Measurements from ENCODE around the gene TMPO. TPM values are rescaled to one million over a fixed set of nuclear protein-coding genes. Genes with fewer than 3 reads are reported as not detected.
A peak's percentile ranks its signal among the peaks of the same experiment; 100 is the strongest.

TMPO gene
- total RNA-seq, 6 donors from 2014 or later, result 40.0 to 124 (median 67.4) TPM

DNA sequence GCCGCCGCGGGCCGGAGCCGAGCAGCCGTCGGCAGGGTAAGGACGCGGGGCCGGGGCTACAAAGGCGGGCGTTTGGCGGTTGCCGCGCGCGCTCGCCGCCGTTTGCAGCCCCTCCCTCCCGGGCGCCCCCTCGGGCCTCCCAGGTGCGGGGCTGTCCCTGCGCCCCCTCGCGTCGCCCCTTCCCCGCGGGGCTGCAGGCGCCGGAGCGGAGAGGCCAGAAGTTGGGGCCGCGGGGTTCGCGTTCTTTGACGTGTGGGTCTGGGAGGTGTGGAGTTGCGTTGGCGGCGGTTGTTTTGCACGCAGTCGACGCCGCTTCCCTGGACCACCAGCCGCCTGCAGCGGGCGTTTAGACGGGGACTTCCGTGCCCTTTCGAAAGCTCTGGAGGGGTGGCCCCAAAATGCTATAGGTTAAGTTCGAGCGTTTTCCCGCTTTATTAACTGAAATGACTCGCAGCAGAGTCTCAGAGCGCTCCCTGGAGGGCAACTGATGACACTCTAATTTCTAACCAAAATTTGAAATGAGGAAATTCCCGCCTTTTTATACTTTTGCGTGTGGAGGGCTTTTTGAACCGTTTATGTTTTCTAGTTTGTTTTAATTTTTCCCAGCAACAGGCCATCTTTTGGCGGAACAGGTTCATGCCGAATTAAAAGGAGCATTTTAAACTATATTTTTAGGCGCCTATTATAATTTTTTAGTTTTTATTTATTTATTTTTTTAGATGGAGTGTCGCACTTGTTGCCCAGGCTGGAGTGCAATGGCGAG is 902 bp downstream of the TMPO start:
- no peaks in the 10 kb centered on the region for H3K9me3 ChIP-seq
- ATAC-seq (ENCODE audit: low FRiP score in 2 of 2) (peak; percentile 77 to 82), DNase-seq (peak in 1 of 2 donors; percentile 77)
- no peaks in the 10 kb centered on the region for H3K27me3 ChIP-seq
- H3K27ac ChIP-seq, result peak overlapping the region; percentile 92 to 98 (median 98)
- TF ChIP-seq EP300 (IDR thresholded peaks at IDR 0.05) (no peak), CTCF (IDR thresholded peaks at IDR 0.05) (peak; percentile 37 to 75 (median 55)), POLR2A (IDR thresholded peaks at IDR 0.05) (no peak), POLR2AphosphoS5 (IDR thresholded peaks at IDR 0.05) (peak in 1 of 2 donors; percentile 17)
- WGBS, 2 donors, result 0 to 1% methylated on average over 13 to 23 of the region's 64 CpGs
- H3K4me1 ChIP-seq, result peaks cover 30 to 44% (median 39%) of the 10 kb centered on the region in 4 donors
- peak overlapping the region; percentile 85 to 95 (median 92) for H3K4me3 ChIP-seq
- no peaks in the 10 kb centered on the region for H3K36me3 ChIP-seq

DNA sequence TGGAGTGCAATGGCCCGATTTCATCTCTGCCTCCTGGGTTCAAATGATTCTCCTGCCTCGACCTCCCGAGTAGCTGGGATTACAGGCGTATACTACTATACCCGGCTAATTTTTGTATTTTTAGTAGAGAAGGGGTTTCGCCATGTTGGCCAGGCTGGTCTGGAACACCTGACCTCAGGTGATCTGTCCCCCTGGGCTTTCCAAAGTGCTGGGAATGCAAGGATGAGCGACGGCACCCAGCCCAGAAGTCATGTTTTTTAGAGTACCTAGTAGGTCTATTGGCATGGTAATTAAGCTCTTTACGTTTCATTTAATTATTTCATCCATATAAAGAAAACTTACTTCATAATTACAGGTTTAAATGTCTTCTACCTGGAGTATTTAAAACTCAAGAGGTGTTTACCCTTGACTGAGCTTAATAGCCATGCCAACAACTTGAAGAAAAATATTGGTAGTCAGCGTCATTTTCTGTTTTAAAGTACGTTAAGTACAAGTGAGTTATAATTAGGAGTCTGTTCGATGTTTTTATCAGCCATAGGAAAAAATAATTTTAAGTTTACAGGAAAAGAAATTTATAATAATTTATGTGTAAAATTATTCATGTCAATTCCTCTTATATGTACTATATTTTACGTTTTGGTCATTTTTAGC is 4.0 kb downstream of the TMPO start:
- WGBS, 2 donors, result 80% methylated on average over 13 of the region's 13 CpGs
- H3K27me3 ChIP-seq, result no peaks in the 10 kb centered on the region
- peaks cover 22 to 61% (median 36%) of the 10 kb centered on the region in 4 donors for H3K4me1 ChIP-seq
- no peaks in the 10 kb centered on the region for H3K9me3 ChIP-seq
- H3K36me3 ChIP-seq, result peaks cover 0 to 4% (median 0%) of the 10 kb centered on the region in 4 donors
- ATAC-seq (ENCODE audit: low FRiP score in 2 of 2) (no peak), DNase-seq (no peak)
- no peak for TF ChIP-seq POLR2A (IDR thresholded peaks at IDR 0.05)
- no peak for TF ChIP-seq CTCF (IDR thresholded peaks at IDR 0.05)
- no peak for TF ChIP-seq EP300 (IDR thresholded peaks at IDR 0.05)
- TF ChIP-seq POLR2AphosphoS5 (IDR thresholded peaks at IDR 0.05), result no peak
- no peak overlapping the region for H3K4me3 ChIP-seq
- H3K27ac ChIP-seq, result no peak overlapping the region

DNA sequence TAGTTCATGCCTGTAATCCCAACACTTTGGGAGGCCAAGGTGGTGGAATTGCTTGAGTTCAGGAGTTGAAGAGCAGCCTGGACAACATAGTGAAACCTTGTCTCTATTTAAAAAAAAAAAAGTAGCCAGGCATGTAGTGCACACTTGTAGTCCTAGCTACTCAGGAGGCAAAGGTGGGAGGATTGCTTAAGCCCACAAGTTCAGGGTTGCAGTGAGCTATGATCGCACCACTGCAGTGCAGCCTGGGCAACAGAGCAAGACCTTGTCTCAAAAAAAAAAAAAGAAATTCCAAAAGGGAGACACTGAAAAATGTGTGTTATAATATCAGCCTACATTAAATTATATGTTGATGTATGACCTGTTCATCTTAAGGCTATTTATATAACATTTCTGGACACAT is 14.7 kb downstream of the TMPO start:
- TF ChIP-seq POLR2AphosphoS5 (IDR thresholded peaks at IDR 0.05) (no peak), POLR2A (IDR thresholded peaks at IDR 0.05) (no peak), EP300 (IDR thresholded peaks at IDR 0.05) (no peak), CTCF (IDR thresholded peaks at IDR 0.05) (no peak)
- Histone ChIP-seq H3K4me3 (no peak overlapping the region), H3K4me1 (no peaks in the 10 kb centered on the region), H3K9me3 (no peaks in the 10 kb centered on the region), H3K27me3 (no peaks in the 10 kb centered on the region), H3K27ac (no peak overlapping the region), H3K36me3 (peaks cover 3 to 64% (median 12%) of the 10 kb centered on the region in 4 donors)
- DNase-seq (no peak), ATAC-seq (ENCODE audit: low FRiP score in 2 of 2) (no peak)
- WGBS, 2 donors, result 85 to 100% methylated on average over 1 of the region's 1 CpG

DNA sequence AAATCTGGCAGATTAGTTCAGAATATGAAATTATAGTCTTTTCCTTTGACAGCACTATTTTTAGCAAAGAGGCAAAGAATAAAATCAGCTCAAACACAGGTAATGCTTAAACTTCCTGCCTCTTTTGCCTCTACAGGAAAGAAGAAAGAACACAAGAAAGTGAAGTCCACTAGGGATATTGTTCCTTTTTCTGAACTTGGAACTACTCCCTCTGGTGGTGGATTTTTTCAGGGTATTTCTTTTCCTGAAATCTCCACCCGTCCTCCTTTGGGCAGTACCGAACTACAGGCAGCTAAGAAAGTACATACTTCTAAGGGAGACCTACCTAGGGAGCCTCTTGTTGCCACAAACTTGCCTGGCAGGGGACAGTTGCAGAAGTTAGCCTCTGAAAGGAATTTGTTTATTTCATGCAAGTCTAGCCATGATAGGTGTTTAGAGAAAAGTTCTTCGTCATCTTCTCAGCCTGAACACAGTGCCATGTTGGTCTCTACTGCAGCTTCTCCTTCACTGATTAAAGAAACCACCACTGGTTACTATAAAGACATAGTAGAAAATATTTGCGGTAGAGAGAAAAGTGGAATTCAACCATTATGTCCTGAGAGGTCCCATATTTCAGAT is 17.4 kb downstream of the TMPO start:
- no peak for DNase-seq
- no peak for ATAC-seq (ENCODE audit: low FRiP score in 2 of 2)
- Histone ChIP-seq H3K9me3 (no peaks in the 10 kb centered on the region), H3K4me1 (no peaks in the 10 kb centered on the region), H3K4me3 (no peak overlapping the region), H3K27ac (no peak overlapping the region), H3K36me3 (peaks cover 3 to 75% (median 12%) of the 10 kb centered on the region in 4 donors), H3K27me3 (no peaks in the 10 kb centered on the region)
- TF ChIP-seq CTCF (IDR thresholded peaks at IDR 0.05) (peak; percentile 35 to 65 (median 52)), POLR2AphosphoS5 (IDR thresholded peaks at IDR 0.05) (no peak)
- 64 to 68% methylated on average over 4 of the region's 4 CpGs for WGBS, 2 donors
